HG03457 (cell line): ENCODE data around the gene LCE4A.
"Not testable (repeated sequence)": the region's sequence is repeated elsewhere in the genome, so short reads cannot be mapped to it uniquely, and the experiment has no call there.

Experiments
- ATAC-seq: cut with Tn5 transposase; IDR thresholded peaks from one replicate; pipeline ENCODE4 v1.9.1; 2021; ENCODE audit warnings: moderate number of reproducible peaks; ENCODE audit not compliant: unreplicated experiment

LCE4A gene, protein sequence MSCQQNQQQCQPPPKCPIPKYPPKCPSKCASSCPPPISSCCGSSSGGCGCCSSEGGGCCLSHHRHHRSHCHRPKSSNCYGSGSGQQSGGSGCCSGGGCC

GRCh38 chr1:152707860-152708259, at the start of gene LCE4A:
TSS of gene LCE4A (plus strand) at chr1:152708160. CDS start at chr1:152709076, 916 bp downstream.
- no peak for ATAC-seq

- ATAC-seq, result no peak
These were observed 49.3 kb upstream of the LCE4A start for GRCh38 chr1:152658649-152659048.

- no peak for ATAC-seq
These were observed 44.9 kb upstream of the LCE4A start, which contains the start of gene LCE2D for GRCh38 chr1:152663098-152663497. TSS of gene LCE2D (plus strand) at chr1:152663380. CDS start at chr1:152664106, 726 bp downstream.

DNA sequence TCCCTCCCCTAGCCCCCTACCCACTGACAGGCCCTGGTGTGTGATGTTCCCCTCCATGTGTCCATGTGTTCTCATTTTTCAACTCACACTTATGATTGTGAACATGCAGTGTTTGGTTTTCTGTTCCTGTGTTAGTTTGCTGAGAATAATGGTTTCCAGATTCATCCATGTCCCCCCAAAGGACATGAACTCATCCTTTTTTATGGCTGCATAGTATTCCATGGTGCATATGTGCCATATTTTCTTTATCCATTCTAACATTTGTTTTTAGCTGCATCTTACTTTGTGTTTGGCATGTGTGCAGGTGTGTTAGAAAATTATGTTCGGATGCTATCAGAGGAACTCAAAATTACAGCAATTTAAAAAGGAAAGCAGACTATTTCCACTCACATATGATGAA, 41.8 kb upstream of the LCE4A start:
- ATAC-seq, result not testable (repeated sequence)

DNA sequence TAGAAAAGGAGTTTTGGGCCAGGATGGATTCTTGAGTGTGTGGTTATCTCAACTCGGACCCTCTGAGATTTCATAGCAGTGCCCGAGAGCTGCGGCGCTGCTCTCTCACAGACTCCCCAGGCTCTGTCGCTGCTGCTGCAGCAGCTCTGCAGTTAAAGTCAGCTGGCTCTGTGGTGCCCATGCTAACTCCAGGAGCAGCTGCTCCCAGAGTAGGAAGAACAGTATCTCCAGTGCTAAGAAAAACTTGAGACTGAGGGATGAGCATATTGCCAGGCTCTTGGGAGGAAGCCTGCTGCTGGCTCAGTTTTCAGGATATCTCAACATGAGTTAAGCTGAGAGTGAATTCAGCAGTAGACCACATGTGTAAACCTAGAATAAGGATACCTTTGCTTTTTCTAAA, 40.3 kb upstream of the LCE4A start:
- ATAC-seq, result no peak

DNA sequence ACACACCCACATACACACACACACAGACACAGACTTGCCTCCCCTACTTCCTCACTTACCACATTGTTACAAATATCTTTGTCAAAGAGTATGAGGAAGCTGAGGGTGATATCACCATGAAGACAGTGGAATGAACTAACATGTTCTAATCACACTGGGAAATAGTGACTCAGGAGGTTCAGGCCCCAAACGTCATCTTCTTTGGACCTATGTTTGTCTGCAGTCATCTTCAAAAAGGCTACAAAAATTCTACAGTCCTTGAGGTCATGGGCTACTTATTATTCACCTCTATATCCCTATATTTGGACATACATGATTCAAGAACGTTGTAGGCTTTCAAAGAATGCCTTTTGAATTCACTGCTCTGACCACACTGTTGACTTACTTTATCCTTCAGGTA, 34.9 kb upstream of the LCE4A start:
- ATAC-seq, result no peak

GRCh38 chr1:152674983-152675382, 33.0 kb upstream of the LCE4A start, which contains the start of gene LCE2C:
TSS of gene LCE2C (plus strand) at chr1:152675279. CDS start at chr1:152676016, 737 bp downstream.
- ATAC-seq, result not testable (repeated sequence)

GRCh38 chr1:152679459-152679858, 28.5 kb upstream of the LCE4A start:
- no peak for ATAC-seq

DNA sequence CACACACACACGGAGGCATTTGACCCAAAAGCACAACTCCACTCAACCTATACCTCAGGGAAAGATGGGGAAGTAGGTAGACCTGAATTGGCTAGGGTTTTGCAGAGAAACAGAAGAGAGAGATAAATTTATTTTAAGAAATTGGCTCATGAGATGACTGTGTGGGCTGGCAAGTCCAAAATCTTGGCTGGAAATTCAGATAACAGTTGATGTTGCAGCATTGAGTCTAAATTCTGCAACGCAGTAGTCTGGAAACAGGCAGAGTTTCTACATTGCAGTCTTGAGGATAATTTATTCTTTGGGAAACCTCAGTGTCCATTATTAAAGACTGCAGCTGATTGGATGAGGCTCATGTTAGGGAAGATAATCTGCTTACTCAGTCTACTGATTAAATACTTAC, 26.3 kb upstream of the LCE4A start:
- no peak for ATAC-seq

DNA sequence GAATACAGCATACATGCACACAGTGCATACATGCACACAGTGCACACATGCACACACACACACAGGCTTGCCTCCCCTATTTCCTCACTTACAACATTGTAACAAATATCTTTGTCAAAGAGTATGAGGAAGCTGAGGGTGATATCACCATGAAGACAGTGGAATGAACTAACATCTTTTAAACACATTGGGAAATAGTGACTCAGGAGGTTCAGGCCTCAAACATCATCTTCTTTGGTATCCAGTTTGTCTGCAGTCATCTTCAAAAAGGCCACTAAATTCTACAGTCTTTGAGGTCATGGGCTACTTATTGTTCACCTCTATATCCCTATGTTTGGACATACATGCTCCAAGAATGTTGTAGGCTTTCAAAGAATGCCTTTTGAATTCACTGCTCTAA, 24.1 kb upstream of the LCE4A start:
- ATAC-seq, result no peak

DNA sequence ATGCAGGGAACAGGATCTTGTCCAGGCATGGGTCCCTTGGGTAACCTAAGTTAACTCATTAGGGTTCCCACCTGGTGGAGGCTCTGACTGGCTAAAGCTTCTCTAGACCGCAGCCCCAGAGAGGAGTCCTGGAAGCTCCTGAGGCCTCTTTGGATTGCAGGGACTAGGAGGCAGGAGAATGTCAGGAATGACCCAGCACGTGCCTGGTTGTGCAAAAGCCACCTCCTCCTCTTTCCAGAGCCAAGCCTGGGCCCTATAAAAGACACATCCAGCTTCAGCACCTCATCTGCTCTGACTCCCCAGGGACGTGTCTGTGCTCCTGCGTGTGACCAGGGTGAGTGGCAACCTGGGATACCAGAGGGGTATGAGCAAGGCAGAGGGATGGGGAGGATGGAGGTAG, 22.1 kb upstream of the LCE4A start, which contains the start of gene LCE2B:
LCE2B (plus strand) TSS at position 301 of the 400 bp plus-strand sequence. CDS start 721 bp downstream, outside the sequence.
- ATAC-seq, result not testable (repeated sequence)

- ATAC-seq, result no peak
These were observed 10.0 kb upstream of the LCE4A start, which contains the start of gene LCE2A for GRCh38 chr1:152697701-152698600. TSS of gene LCE2A (plus strand) at chr1:152698345. CDS start at chr1:152698902, 557 bp downstream.

DNA sequence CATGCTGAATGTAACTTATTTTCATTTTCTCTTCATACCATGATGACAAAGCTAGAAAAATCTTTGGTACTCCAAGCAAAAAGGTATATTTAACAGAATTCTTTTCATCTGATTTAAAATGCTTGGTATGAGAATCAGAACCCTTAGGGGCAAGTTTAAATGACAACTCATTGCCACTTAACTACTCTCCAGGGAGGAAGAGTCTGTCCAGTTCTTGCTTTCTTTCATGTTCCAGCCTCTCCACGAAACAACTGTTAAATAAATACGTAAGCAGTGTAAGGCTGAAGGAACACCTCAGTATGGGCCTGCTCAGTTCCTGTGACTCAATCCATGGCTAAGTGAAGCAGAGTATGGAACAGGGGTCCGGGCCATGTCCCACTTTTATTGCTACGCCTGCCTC, 8.2 kb upstream of the LCE4A start:
- no peak for ATAC-seq

GRCh38 chr1:152718238-152718637, 10.3 kb downstream of the LCE4A start:
- ATAC-seq, result no peak

GRCh38 chr1:152725261-152725660, 17.3 kb downstream of the LCE4A start:
- no peak for ATAC-seq

GRCh38 chr1:152728986-152729385, 21.0 kb downstream of the LCE4A start:
- no peak for ATAC-seq

DNA sequence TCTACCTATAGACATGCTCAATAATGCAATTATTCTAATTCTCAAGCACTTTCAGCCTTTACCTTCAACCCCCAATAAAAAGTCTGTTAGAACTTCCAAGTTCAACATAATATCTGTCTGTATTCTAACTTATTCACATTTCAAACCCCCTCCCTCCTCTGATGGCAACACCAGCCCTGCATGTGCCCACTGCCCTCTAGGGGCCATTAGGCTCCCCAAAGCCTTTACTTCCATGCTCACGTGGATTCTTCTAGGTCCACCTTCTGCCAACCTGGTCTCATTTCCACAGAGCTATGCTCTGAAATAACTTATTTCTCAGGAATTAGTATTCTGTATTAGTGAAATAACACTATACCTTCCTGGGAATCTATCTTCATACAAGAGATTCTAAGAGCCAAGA, 27.7 kb downstream of the LCE4A start:
- ATAC-seq, result no peak

DNA sequence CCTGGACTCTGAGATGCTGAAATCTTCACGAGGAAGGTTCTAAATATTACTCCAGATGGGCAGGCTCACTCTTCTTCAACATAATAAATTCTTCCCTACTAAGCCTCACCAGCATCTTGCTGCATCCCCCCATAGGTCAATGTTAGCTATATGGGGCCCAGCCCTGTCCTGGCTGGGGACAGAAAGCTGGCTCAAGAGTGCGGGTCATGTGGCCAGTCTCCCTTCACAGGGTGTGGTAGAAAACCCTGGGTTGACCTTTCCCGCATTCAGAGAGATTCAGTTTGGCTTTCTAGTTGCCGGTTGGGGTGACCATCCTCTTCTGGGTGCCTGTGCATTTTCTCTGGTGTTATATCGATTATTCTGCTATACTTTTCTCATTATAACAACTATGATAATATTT, 30.0 kb downstream of the LCE4A start:
- ATAC-seq, result no peak

- ATAC-seq, result no peak
These were observed 31.9 kb downstream of the LCE4A start for GRCh38 chr1:152739841-152740240.

GRCh38 chr1:152741656-152742055, 33.7 kb downstream of the LCE4A start:
- ATAC-seq, result no peak

GRCh38 chr1:152743371-152744145, 35.6 kb downstream of the LCE4A start:
- no peak for ATAC-seq
